SK-N-SH (cell line): ENCODE data around the gene OLFML1. TPM values are rescaled to one million over a fixed set of nuclear protein-coding genes. Genes with fewer than 3 reads are reported as not detected.

ENCODE experiments used
- CTCF ChIA-PET: fragments of 300-600, 350-600 bp; formaldehyde crosslinking; extraction: SDS; loops from one replicate; lab custom pipeline; 2021; lab: Yijun Ruan, JAX
- POLR2A ChIA-PET: fragments of 350-600 bp; sonication (Branson Sonifier 250); formaldehyde crosslinking; extraction: SDS; loops from one replicate; lab custom pipeline; 2020; ENCODE audit warnings: antibody characterized with exemption, inconsistent platforms; lab: Yijun Ruan, JAX
- DNase-seq: peaks from one replicate; pipeline ENCODE4 v3.0.0; 2012
- H2AFZ ChIP-seq: fragments of 200-600 bp; sonication (generic); 2 replicates; pipeline ENCODE4 v1.8.1; 2016; ENCODE audit warnings: antibody characterized with exemption, mild to moderate bottlenecking, low read depth
- H3F3A ChIP-seq: fragments of 200-600 bp; sonication (generic); replicated peaks from 2 replicates; pipeline ENCODE3; 2016; ENCODE audit warnings: antibody characterized with exemption, mild to moderate bottlenecking; ENCODE audit not compliant: insufficient read depth
- H3K27ac ChIP-seq, 2 experiments: fragments of 200-500 bp in 1 of 2; fragments of 200-600 bp in 1 of 2; sonication (Bioruptor generic) in 1 of 2; sonication (generic), shearing (Covaris generic) in 1 of 2; 2 replicates each; pipeline versions ENCODE4 v1.5.1 to v1.6.1; 2014 to 2016; ENCODE audit warnings: low read depth in 2 of 2, inconsistent platforms in 1 of 2, low read length in 1 of 2, mild to moderate bottlenecking in 1 of 2, mixed read lengths in 1 of 2
- H3K27me3 ChIP-seq: fragments of 200-600 bp; sonication (generic), shearing (Covaris generic); 2 replicates; pipeline ENCODE4 v1.6.1; 2016; ENCODE audit warnings: mixed run types; ENCODE audit not compliant: insufficient read depth
- H3K36me3 ChIP-seq, 2 experiments: fragments of 200-500 bp in 1 of 2; fragments of 200-600 bp in 1 of 2; sonication (Bioruptor generic) in 1 of 2; sonication (generic) in 1 of 2; replicated peaks in 1 of 2; 2 replicates each; pipeline versions ENCODE3 to v1.5.1; 2014 to 2016; ENCODE audit warnings: low read length in 1 of 2, mild to moderate bottlenecking in 1 of 2; ENCODE audit not compliant: insufficient read depth in 2 of 2, control insufficient read depth in 1 of 2
- H3K4me1 ChIP-seq, 2 experiments: fragments of 200-500 bp in 1 of 2; fragments of 200-600 bp in 1 of 2; sonication (Bioruptor generic) in 1 of 2; sonication (generic), shearing (Covaris generic) in 1 of 2; 2 replicates each; pipeline versions ENCODE4 v1.5.1 to v1.6.1; 2014 to 2016; ENCODE audit warnings: low read depth in 1 of 2, low read length in 1 of 2, mixed run types in 1 of 2; ENCODE audit not compliant: insufficient read depth in 2 of 2, control insufficient read depth in 1 of 2
- H3K4me2 ChIP-seq: fragments of 200-600 bp; sonication (generic), shearing (Covaris generic); 2 replicates; pipeline ENCODE4 v1.6.1; 2017; ENCODE audit warnings: mixed run types
- H3K4me3 ChIP-seq, 2 experiments: fragments of 200-500 bp in 1 of 2; fragments of 200-600 bp in 1 of 2; sonication (Bioruptor generic) in 1 of 2; sonication (generic), shearing (Covaris generic) in 1 of 2; 2 replicates each; pipeline versions ENCODE4 v1.5.1 to v1.8.1; 2014 to 2016; ENCODE audit warnings: low read depth in 2 of 2, inconsistent platforms in 1 of 2, low read length in 1 of 2, mild to moderate bottlenecking in 1 of 2, mixed read lengths in 1 of 2, moderate library complexity in 1 of 2
- H3K79me2 ChIP-seq: fragments of 200-600 bp; sonication (generic); 2 replicates; pipeline ENCODE4 v1.8.1; 2017; ENCODE audit warnings: mild to moderate bottlenecking; ENCODE audit not compliant: insufficient read depth
- H3K9ac ChIP-seq: fragments of 200-600 bp; sonication (generic); 2 replicates; pipeline ENCODE4 v1.6.1; 2017; ENCODE audit warnings: mixed run types
- H3K9me2 ChIP-seq: fragments of 200-600 bp; sonication (generic); 2 replicates; pipeline ENCODE4 v1.6.1; 2017; ENCODE audit warnings: mixed run types
- H3K9me3 ChIP-seq: fragments of 200-600 bp; sonication (generic); 2 replicates; pipeline ENCODE4 v1.6.1; 2017; ENCODE audit warnings: mixed run types, mild to moderate bottlenecking, moderate library complexity
- H4K20me1 ChIP-seq: fragments of 200-600 bp; sonication (generic); 2 replicates; pipeline ENCODE4 v1.6.1; 2017; ENCODE audit warnings: mild to moderate bottlenecking, mixed run types; ENCODE audit not compliant: insufficient read depth
- EP300 ChIP-seq, 2 experiments: IDR thresholded peaks; 2 replicates each; pipeline versions ENCODE4 v1.4.0 to v1.6.1; 2012; ENCODE audit warnings: borderline replicate concordance in 1 of 2, low read depth in 1 of 2, low read length in 1 of 2
- GATA2 ChIP-seq: sonication (generic); formaldehyde crosslinking; IDR thresholded peaks from 2 replicates; pipeline ENCODE4 v1.5.0; 2020; ENCODE audit warnings: mild to moderate bottlenecking, missing genetic modification reagents
- IRF3 ChIP-seq: fragments of 150-350 bp; IDR thresholded peaks from 2 replicates; pipeline ENCODE4 v1.6.1; 2016; ENCODE audit warnings: mild to moderate bottlenecking, low read depth, low read length
- MXI1 ChIP-seq: IDR thresholded peaks from 2 replicates; pipeline ENCODE4 v1.6.1; 2012; ENCODE audit warnings: mild to moderate bottlenecking, low read depth, low read length, improper control_type of control experiment
- NRF1 ChIP-seq: IDR thresholded peaks from 2 replicates; pipeline ENCODE4 v1.6.1; 2012; ENCODE audit warnings: low read depth, mild to moderate bottlenecking, low read length
- SIN3A ChIP-seq: IDR thresholded peaks from 2 replicates; pipeline ENCODE4 v1.6.1; 2012; ENCODE audit warnings: low read depth, mild to moderate bottlenecking, low read length, moderate library complexity, borderline replicate concordance
- TAF1 ChIP-seq: IDR thresholded peaks from 2 replicates; pipeline ENCODE4 v1.6.1; 2012; ENCODE audit warnings: low read depth, mild to moderate bottlenecking, low read length, moderate library complexity, borderline replicate concordance
- TEAD4 ChIP-seq: IDR thresholded peaks from 2 replicates; pipeline ENCODE4 v1.4.0; 2012; ENCODE audit warnings: mild to moderate bottlenecking, borderline replicate concordance; ENCODE audit not compliant: insufficient read depth
- USF1 ChIP-seq: IDR thresholded peaks from 2 replicates; pipeline ENCODE4 v1.4.0; 2012; ENCODE audit warnings: low read depth, borderline replicate concordance
- WGBS: methylation state at CpG from one replicate; pipeline ENCODE4 v1.1.6; 2017; ENCODE audit warnings: low lambda C conversion rate; 5-methylcytosine and 5-hydroxymethylcytosine counted together
- polyA plus RNA-seq, 3 experiments: library from polyadenylated mRNA; depleted of rRNA; stranded (reverse); fragments of >200 nt; gene quantifications; 2 replicates each; pipeline ENCODE4 v1.2.3, GENCODE V29; 2012
- TF ChIP-seq, protein P1 (sequence below): IDR thresholded peaks from 2 replicates; pipeline ENCODE4 v1.6.1; 2012; ENCODE audit warnings: mild to moderate bottlenecking, low read depth, low read length, moderate library complexity
- TF ChIP-seq, protein P2 (sequence below): fragments of 150-350 bp; IDR thresholded peaks from 2 replicates; pipeline ENCODE4 v1.6.1; 2017; ENCODE audit warnings: antibody characterized with exemption, low read length, low read depth, borderline replicate concordance

The OLFML1 gene
- polyA plus RNA-seq, 1 of the 3 experiments (the other 2 are of a cell fraction) = not detected

GRCh38 chr11:7515447-7515886, 30.2 kb downstream of the OLFML1 start:
- no peak overlapping the region for H3K27ac ChIP-seq
- H3F3A ChIP-seq = no peaks in the 10 kb centered on the region
- H2AFZ ChIP-seq = no peak overlapping the region
- CTCF ChIA-PET = interaction anchor here (0.6 to 7.0 kb wide), 9 partner anchors 17 to 152 kb away, joined by 4 to 74 read pairs (median 5); no protein-coding TSS in a partner anchor
- H3K9ac ChIP-seq = no peak overlapping the region
- peaks cover 0 to 13% of the 10 kb centered on the region in 2 experiments; a peak in 1 of 4 replicates for H3K4me1 ChIP-seq
- POLR2A ChIA-PET = no interaction called here
- H3K4me3 ChIP-seq = no peak overlapping the region
- TF ChIP-seq, protein P1, sequence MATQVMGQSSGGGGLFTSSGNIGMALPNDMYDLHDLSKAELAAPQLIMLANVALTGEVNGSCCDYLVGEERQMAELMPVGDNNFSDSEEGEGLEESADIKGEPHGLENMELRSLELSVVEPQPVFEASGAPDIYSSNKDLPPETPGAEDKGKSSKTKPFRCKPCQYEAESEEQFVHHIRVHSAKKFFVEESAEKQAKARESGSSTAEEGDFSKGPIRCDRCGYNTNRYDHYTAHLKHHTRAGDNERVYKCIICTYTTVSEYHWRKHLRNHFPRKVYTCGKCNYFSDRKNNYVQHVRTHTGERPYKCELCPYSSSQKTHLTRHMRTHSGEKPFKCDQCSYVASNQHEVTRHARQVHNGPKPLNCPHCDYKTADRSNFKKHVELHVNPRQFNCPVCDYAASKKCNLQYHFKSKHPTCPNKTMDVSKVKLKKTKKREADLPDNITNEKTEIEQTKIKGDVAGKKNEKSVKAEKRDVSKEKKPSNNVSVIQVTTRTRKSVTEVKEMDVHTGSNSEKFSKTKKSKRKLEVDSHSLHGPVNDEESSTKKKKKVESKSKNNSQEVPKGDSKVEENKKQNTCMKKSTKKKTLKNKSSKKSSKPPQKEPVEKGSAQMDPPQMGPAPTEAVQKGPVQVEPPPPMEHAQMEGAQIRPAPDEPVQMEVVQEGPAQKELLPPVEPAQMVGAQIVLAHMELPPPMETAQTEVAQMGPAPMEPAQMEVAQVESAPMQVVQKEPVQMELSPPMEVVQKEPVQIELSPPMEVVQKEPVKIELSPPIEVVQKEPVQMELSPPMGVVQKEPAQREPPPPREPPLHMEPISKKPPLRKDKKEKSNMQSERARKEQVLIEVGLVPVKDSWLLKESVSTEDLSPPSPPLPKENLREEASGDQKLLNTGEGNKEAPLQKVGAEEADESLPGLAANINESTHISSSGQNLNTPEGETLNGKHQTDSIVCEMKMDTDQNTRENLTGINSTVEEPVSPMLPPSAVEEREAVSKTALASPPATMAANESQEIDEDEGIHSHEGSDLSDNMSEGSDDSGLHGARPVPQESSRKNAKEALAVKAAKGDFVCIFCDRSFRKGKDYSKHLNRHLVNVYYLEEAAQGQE = no peak
- TF ChIP-seq MXI1 = no peak
- TF ChIP-seq, protein P2, sequence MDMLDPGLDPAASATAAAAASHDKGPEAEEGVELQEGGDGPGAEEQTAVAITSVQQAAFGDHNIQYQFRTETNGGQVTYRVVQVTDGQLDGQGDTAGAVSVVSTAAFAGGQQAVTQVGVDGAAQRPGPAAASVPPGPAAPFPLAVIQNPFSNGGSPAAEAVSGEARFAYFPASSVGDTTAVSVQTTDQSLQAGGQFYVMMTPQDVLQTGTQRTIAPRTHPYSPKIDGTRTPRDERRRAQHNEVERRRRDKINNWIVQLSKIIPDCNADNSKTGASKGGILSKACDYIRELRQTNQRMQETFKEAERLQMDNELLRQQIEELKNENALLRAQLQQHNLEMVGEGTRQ = no peak
- no peak for TF ChIP-seq GATA2 (CRISPR knock-in tag)
- no peak for TF ChIP-seq USF1
- no peak for TF ChIP-seq NRF1
- no peak for TF ChIP-seq IRF3
- no peak for TF ChIP-seq TEAD4
- no peaks in the 10 kb centered on the region for H3K9me2 ChIP-seq
- WGBS = 87% methylated on average over 1 of the region's 1 CpG
- H3K4me2 ChIP-seq = no peak overlapping the region
- no peaks in the 10 kb centered on the region for H4K20me1 ChIP-seq
- DNase-seq = no peak
- H3K36me3 ChIP-seq = no peaks in the 10 kb centered on the region
- peaks cover 9% of the 10 kb centered on the region for H3K27me3 ChIP-seq
- no peaks in the 10 kb centered on the region for H3K9me3 ChIP-seq
- no peaks in the 10 kb centered on the region for H3K79me2 ChIP-seq

- no peaks in the 10 kb centered on the region for H3K9me2 ChIP-seq
- no peaks in the 10 kb centered on the region for H3K79me2 ChIP-seq
- H3F3A ChIP-seq = no peaks in the 10 kb centered on the region
- H4K20me1 ChIP-seq = no peaks in the 10 kb centered on the region
- CTCF ChIA-PET = interaction anchor here (1.4 to 7.0 kb wide), 4 partner anchors 55 to 151 kb away, joined by 4 to 74 read pairs (median 8); no protein-coding TSS in a partner anchor
- 92% methylated on average over 9 of the region's 12 CpGs for WGBS
- peaks cover 0 to 10% of the 10 kb centered on the region in 2 experiments; a peak in 1 of 4 replicates for H3K4me1 ChIP-seq
- no peak overlapping the region for H3K4me3 ChIP-seq
- no peak overlapping the region for H3K27ac ChIP-seq
- H3K9ac ChIP-seq = no peak overlapping the region
- no peak overlapping the region for H2AFZ ChIP-seq
- peaks cover 9% of the 10 kb centered on the region for H3K27me3 ChIP-seq
- H3K4me2 ChIP-seq = no peak overlapping the region
- POLR2A ChIA-PET = no interaction called here
- DNase-seq = no peak
- H3K36me3 ChIP-seq = no peaks in the 10 kb centered on the region
- H3K9me3 ChIP-seq = no peaks in the 10 kb centered on the region
- TF ChIP-seq USF1 = no peak
- TF ChIP-seq NRF1 = no peak
- no peak for TF ChIP-seq TAF1
- TF ChIP-seq MXI1 = no peak
- TF ChIP-seq, protein P2 = no peak
- no peak for TF ChIP-seq SIN3A
- TF ChIP-seq, protein P1 = no peak
- no peak for TF ChIP-seq EP300 (IDR thresholded peaks at IDR 0.05; ENCODE audit: borderline replicate concordance in 1 of 2, low read depth in 1 of 2, low read length in 1 of 2)
Measured at GRCh38 chr11:7516475-7516874, 31.2 kb downstream of the OLFML1 start.
